ENCODE results near the gene LRRN3. TPM values are rescaled to one million over a fixed set of nuclear protein-coding genes. Genes with fewer than 3 reads are reported as not detected.
A peak's percentile ranks its signal among the peaks of the same experiment; 100 is the strongest.

Gene LRRN3
- total and polyA plus RNA-seq, 2 donors (not counting 1 experiment from before 2014, with no cell fraction given): 1.8 to 3.9 TPM

DNA sequence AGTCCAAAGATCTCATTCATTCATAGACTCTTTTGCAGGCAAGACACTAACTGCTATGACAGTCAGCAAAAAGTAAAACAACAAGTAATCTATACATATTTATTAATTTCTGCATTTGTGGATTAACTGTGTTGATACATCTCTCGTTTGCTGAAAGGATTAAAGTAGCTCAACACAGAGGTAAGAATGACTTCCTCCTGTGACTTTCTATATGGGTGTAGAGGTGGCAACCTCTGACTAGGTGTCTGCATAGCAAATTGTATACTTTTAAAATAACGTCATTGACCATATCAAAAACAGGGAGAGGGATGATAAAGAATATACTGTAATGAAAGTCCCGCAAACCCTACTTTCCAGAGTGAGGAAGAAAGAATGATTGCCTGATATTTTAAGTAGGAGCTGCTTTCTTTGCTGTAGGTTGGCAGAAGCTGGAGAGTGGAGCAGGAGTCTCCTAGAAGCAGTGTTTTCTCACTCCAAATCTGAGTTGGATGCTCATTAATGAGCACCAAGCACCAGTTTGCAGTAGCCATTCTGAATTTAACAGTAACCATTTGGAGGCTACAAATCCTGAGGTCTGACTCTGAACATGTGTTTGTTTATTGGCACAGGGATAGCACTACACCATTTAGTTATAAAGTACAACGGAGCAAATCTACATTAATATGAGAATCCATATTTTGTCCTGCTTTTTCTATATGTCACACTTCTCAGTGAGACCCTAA, 9.2 kb upstream of the LRRN3 start:
- no peaks in the 10 kb centered on the region for H3K79me2 ChIP-seq (ENCODE audit: control insufficient read depth, insufficient read depth, low read length)
- no peak overlapping the region for H2AFZ ChIP-seq (ENCODE audit: low read length)
- no peak overlapping the region for H3K4me2 ChIP-seq (ENCODE audit: extremely low read depth, insufficient read depth, low read length)
- no peak overlapping the region for H3K9ac ChIP-seq (ENCODE audit: insufficient read depth, low read length)
- H3K4me1 ChIP-seq (ENCODE audit: control insufficient read depth, extremely low read depth, insufficient read depth, low read length): no peaks in the 10 kb centered on the region
- H3K4me3 ChIP-seq (replicated peaks in 1 of 4; ENCODE audit: control extremely low read depth in 1 of 4, insufficient read depth in 1 of 4, low read depth in 3 of 4, low read length in 4 of 4): no peak overlapping the region
- no peaks in the 10 kb centered on the region for H3K9me3 ChIP-seq (ENCODE audit: control insufficient read depth, insufficient read depth, low read depth, low read length)
- no peaks in the 10 kb centered on the region for H3K36me3 ChIP-seq (ENCODE audit: control insufficient read depth, insufficient read depth, low read length)
- no peaks in the 10 kb centered on the region for H4K20me1 ChIP-seq (ENCODE audit: control insufficient read depth, extremely low read depth, insufficient read depth, low read length)
- no peak for DNase-seq (ENCODE audit: low read depth in 2 of 2)
- no peaks in the 10 kb centered on the region for H3K27me3 ChIP-seq (ENCODE audit: control insufficient read depth, insufficient read depth, low read length)
- no peak overlapping the region for H3K27ac ChIP-seq (ENCODE audit: insufficient read depth, low read length)
- no peak for TF ChIP-seq EZH2 (IDR thresholded peaks at IDR 0.05; ENCODE audit: low read length, missing control alignments)
- TF ChIP-seq, protein P1, sequence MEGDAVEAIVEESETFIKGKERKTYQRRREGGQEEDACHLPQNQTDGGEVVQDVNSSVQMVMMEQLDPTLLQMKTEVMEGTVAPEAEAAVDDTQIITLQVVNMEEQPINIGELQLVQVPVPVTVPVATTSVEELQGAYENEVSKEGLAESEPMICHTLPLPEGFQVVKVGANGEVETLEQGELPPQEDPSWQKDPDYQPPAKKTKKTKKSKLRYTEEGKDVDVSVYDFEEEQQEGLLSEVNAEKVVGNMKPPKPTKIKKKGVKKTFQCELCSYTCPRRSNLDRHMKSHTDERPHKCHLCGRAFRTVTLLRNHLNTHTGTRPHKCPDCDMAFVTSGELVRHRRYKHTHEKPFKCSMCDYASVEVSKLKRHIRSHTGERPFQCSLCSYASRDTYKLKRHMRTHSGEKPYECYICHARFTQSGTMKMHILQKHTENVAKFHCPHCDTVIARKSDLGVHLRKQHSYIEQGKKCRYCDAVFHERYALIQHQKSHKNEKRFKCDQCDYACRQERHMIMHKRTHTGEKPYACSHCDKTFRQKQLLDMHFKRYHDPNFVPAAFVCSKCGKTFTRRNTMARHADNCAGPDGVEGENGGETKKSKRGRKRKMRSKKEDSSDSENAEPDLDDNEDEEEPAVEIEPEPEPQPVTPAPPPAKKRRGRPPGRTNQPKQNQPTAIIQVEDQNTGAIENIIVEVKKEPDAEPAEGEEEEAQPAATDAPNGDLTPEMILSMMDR (conservative IDR thresholded peaks at IDR 0.05 in 1 of 2, IDR thresholded peaks at IDR 0.05 in 1 of 2; ENCODE audit: low read depth in 1 of 2, low read length in 2 of 2): no peak

DNA sequence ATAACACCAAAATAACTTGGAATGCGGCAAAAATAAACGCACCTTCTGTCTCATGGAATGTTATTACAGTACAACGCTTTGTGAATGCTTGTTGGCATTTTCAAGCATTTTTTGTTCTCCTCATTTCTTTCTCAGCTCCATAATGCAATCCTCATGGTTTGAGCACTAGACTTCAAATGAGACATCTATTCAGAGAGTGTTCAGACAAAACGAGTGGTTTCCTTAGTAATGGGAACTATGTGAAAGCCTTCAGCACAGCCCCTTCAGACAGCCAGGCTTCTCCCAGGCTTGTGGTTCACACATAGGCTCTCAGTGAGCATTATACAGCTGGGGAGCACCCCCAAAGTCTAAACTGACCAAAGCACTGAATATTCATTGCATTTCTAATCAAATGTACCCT, 8.6 kb upstream of the LRRN3 start:
- peak in 1 of 2 donors; percentile 84 for DNase-seq (ENCODE audit: low read depth in 2 of 2)
- Histone ChIP-seq H3K4me1 (ENCODE audit: control insufficient read depth, extremely low read depth, insufficient read depth, low read length) (no peaks in the 10 kb centered on the region), H3K4me3 (replicated peaks in 1 of 4; ENCODE audit: control extremely low read depth in 1 of 4, insufficient read depth in 1 of 4, low read depth in 3 of 4, low read length in 4 of 4) (no peak overlapping the region), H3K9ac (ENCODE audit: insufficient read depth, low read length) (no peak overlapping the region), H4K20me1 (ENCODE audit: control insufficient read depth, extremely low read depth, insufficient read depth, low read length) (no peaks in the 10 kb centered on the region), H3K4me2 (ENCODE audit: extremely low read depth, insufficient read depth, low read length) (peak overlapping the region; percentile 17), H3K79me2 (ENCODE audit: control insufficient read depth, insufficient read depth, low read length) (no peaks in the 10 kb centered on the region), H3K9me3 (ENCODE audit: control insufficient read depth, insufficient read depth, low read depth, low read length) (no peaks in the 10 kb centered on the region), H3K36me3 (ENCODE audit: control insufficient read depth, insufficient read depth, low read length) (no peaks in the 10 kb centered on the region), H2AFZ (ENCODE audit: low read length) (no peak overlapping the region), H3K27me3 (ENCODE audit: control insufficient read depth, insufficient read depth, low read length) (no peaks in the 10 kb centered on the region), H3K27ac (ENCODE audit: insufficient read depth, low read length) (no peak overlapping the region)
- TF ChIP-seq, protein P1 (conservative IDR thresholded peaks at IDR 0.05 in 1 of 2, IDR thresholded peaks at IDR 0.05 in 1 of 2; ENCODE audit: low read depth in 1 of 2, low read length in 2 of 2): no peak
- TF ChIP-seq EZH2 (IDR thresholded peaks at IDR 0.05; ENCODE audit: low read length, missing control alignments): no peak

DNA sequence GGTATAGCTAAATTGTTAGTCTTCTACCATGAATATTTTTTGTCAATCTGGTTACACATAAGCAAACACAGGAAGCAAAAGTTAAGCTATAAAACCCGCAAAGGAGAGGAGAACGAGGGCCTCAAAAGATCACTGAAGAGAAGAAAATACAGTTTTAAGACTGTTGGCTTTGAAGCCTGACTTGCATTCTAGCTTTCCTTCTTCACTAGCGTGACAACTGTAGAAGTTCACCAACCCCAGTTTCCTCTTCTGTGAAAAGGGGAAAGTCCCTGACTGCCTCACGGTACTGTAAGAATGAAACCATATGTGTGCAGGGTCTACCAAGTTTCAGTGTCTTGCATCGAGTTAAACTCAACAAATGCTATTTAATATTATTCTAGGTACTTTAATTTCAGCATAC, 7.5 kb upstream of the LRRN3 start:
- no peak overlapping the region for H3K4me3 ChIP-seq (replicated peaks in 1 of 4; ENCODE audit: control extremely low read depth in 1 of 4, insufficient read depth in 1 of 4, low read depth in 3 of 4, low read length in 4 of 4)
- H3K27me3 ChIP-seq (ENCODE audit: control insufficient read depth, insufficient read depth, low read length): no peaks in the 10 kb centered on the region
- no peaks in the 10 kb centered on the region for H3K36me3 ChIP-seq (ENCODE audit: control insufficient read depth, insufficient read depth, low read length)
- no peaks in the 10 kb centered on the region for H3K4me1 ChIP-seq (ENCODE audit: control insufficient read depth, extremely low read depth, insufficient read depth, low read length)
- peaks cover 2% of the 10 kb centered on the region for H4K20me1 ChIP-seq (ENCODE audit: control insufficient read depth, extremely low read depth, insufficient read depth, low read length)
- peak overlapping the region; percentile 32 for H3K4me2 ChIP-seq (ENCODE audit: extremely low read depth, insufficient read depth, low read length)
- DNase-seq (ENCODE audit: low read depth in 2 of 2): peak in 1 of 2 donors; percentile 69
- no peak overlapping the region for H3K9ac ChIP-seq (ENCODE audit: insufficient read depth, low read length)
- no peak overlapping the region for H3K27ac ChIP-seq (ENCODE audit: insufficient read depth, low read length)
- no peaks in the 10 kb centered on the region for H3K79me2 ChIP-seq (ENCODE audit: control insufficient read depth, insufficient read depth, low read length)
- no peaks in the 10 kb centered on the region for H3K9me3 ChIP-seq (ENCODE audit: control insufficient read depth, insufficient read depth, low read depth, low read length)
- H2AFZ ChIP-seq (ENCODE audit: low read length): no peak overlapping the region
- TF ChIP-seq, protein P1 (conservative IDR thresholded peaks at IDR 0.05 in 1 of 2, IDR thresholded peaks at IDR 0.05 in 1 of 2; ENCODE audit: low read depth in 1 of 2, low read length in 2 of 2): no peak
- TF ChIP-seq EZH2 (IDR thresholded peaks at IDR 0.05; ENCODE audit: low read length, missing control alignments): no peak

All from fibroblast of lung (primary cell).